H9 (cell line): ENCODE measurements around the gene PTCD1. TPM values are rescaled to one million over a fixed set of nuclear protein-coding genes. Genes with fewer than 3 reads are reported as not detected.
A peak's percentile ranks its signal among the peaks of the same experiment; 100 is the strongest.

Source experiments
- DNase-seq: peaks from one replicate; pipeline ENCODE4 v3.0.0-alpha.2; 2017
- H2AFZ ChIP-seq: one replicate; pipeline ENCODE4 v1.6.1; 2013; ENCODE audit warnings: mild to moderate bottlenecking, low read length, control low read depth, moderate library complexity
- H2AK5ac ChIP-seq: 2 replicates; pipeline ENCODE4 v1.6.1; 2013; ENCODE audit warnings: low read length, control low read depth, mixed read lengths; ENCODE audit not compliant: insufficient read length
- H2BK120ac ChIP-seq: one replicate; pipeline ENCODE4 v1.6.1; 2013; ENCODE audit warnings: low read depth, mild to moderate bottlenecking, low read length, control low read depth, inconsistent platforms; ENCODE audit not compliant: poor library complexity, severe bottlenecking
- H2BK12ac ChIP-seq: 2 replicates; pipeline ENCODE4 v1.6.1; 2013; ENCODE audit warnings: low read length, control low read depth, mixed read lengths, low read depth; ENCODE audit not compliant: insufficient read length
- H2BK15ac ChIP-seq: 2 replicates; pipeline ENCODE4 v1.6.1; 2013; ENCODE audit warnings: low read depth, low read length, control low read depth
- H2BK20ac ChIP-seq: one replicate; pipeline ENCODE4 v1.6.1; 2013; ENCODE audit warnings: low read depth, mild to moderate bottlenecking, low read length, control low read depth, inconsistent platforms; ENCODE audit not compliant: poor library complexity, severe bottlenecking
- H2BK5ac ChIP-seq: 2 replicates; pipeline ENCODE4 v1.6.1; 2013; ENCODE audit warnings: low read length, control low read depth, mixed read lengths; ENCODE audit not compliant: insufficient read length
- H3K14ac ChIP-seq: 2 replicates; pipeline ENCODE4 v1.6.1; 2013; ENCODE audit warnings: low read length, control low read depth; ENCODE audit not compliant: insufficient read depth
- H3K18ac ChIP-seq: 2 replicates; pipeline ENCODE4 v1.6.1; 2013; ENCODE audit warnings: low read depth, mild to moderate bottlenecking, mixed read lengths, low read length, control low read depth; ENCODE audit not compliant: insufficient read length
- H3K23ac ChIP-seq: 2 replicates; pipeline ENCODE4 v1.6.1; 2013; ENCODE audit warnings: low read length, control low read depth, mixed read lengths, low read depth; ENCODE audit not compliant: insufficient read length
- H3K23me2 ChIP-seq: 2 replicates; pipeline ENCODE4 v1.6.1; 2013; ENCODE audit warnings: low read depth, mild to moderate bottlenecking, mixed read lengths, low read length, control low read depth; ENCODE audit not compliant: insufficient read length, poor library complexity, severe bottlenecking
- H3K27ac ChIP-seq: 2 replicates; pipeline ENCODE4 v1.5.1; 2013; ENCODE audit warnings: low read length, control low read depth, mixed read lengths, low read depth; ENCODE audit not compliant: insufficient read length
- H3K27me3 ChIP-seq: 2 replicates; pipeline ENCODE4 v1.6.1; 2013; ENCODE audit warnings: low read length, control low read depth, inconsistent platforms; ENCODE audit not compliant: insufficient read depth
- H3K4ac ChIP-seq: 2 replicates; pipeline ENCODE4 v1.6.1; 2013; ENCODE audit warnings: low read depth, mild to moderate bottlenecking, control low read depth, inconsistent platforms, low read length, moderate library complexity
- H3K4me1 ChIP-seq: 2 replicates; pipeline ENCODE4 v1.6.1; 2013; ENCODE audit warnings: low read length, control low read depth, inconsistent platforms; ENCODE audit not compliant: insufficient read depth
- H3K4me2 ChIP-seq: 2 replicates; pipeline ENCODE4 v1.6.1; 2013; ENCODE audit warnings: low read length, control low read depth, mixed read lengths; ENCODE audit not compliant: insufficient read length, insufficient read depth
- H3K56ac ChIP-seq: 2 replicates; pipeline ENCODE4 v1.6.1; 2013; ENCODE audit warnings: low read depth, mild to moderate bottlenecking, mixed read lengths, low read length, control low read depth; ENCODE audit not compliant: insufficient read length
- H3K79me1 ChIP-seq: 2 replicates; pipeline ENCODE4 v1.6.1; 2013; ENCODE audit warnings: low read depth, mild to moderate bottlenecking, moderate library complexity, low read length, control low read depth, inconsistent platforms; ENCODE audit not compliant: insufficient read depth, poor library complexity, severe bottlenecking
- H3K79me2 ChIP-seq: 2 replicates; pipeline ENCODE4 v1.6.1; 2013; ENCODE audit warnings: low read length, control low read depth, inconsistent platforms; ENCODE audit not compliant: insufficient read depth
- H3K9ac ChIP-seq: 2 replicates; pipeline ENCODE4 v1.6.1; 2013; ENCODE audit warnings: low read length, control low read depth, mixed read lengths; ENCODE audit not compliant: insufficient read length; ENCODE audit errors: extremely low read depth
- H3K9me3 ChIP-seq: one replicate; pipeline ENCODE4 v1.6.1; 2013; ENCODE audit warnings: low read depth, low read length, inconsistent platforms; ENCODE audit not compliant: control insufficient read depth
- H3T11ph ChIP-seq: one replicate; pipeline ENCODE4 v1.6.1; 2013; ENCODE audit warnings: mild to moderate bottlenecking, low read length, control low read depth, inconsistent platforms
- H4K20me1 ChIP-seq: one replicate; pipeline ENCODE4 v1.6.1; 2013; ENCODE audit not compliant: control insufficient read depth, insufficient read length, insufficient read depth
- H4K5ac ChIP-seq: 2 replicates; pipeline ENCODE4 v1.6.1; 2013; ENCODE audit warnings: low read depth, mild to moderate bottlenecking, mixed read lengths, low read length, control low read depth; ENCODE audit not compliant: insufficient read length
- H4K8ac ChIP-seq: replicated peaks from 2 replicates; pipeline ENCODE4 v1.6.1; 2013; ENCODE audit warnings: low read length, control low read depth, mixed read lengths, low read depth; ENCODE audit not compliant: insufficient read length
- H4K91ac ChIP-seq: 2 replicates; pipeline ENCODE4 v1.6.1; 2013; ENCODE audit warnings: low read depth, mild to moderate bottlenecking, moderate library complexity, mixed read lengths, low read length, control low read depth; ENCODE audit not compliant: insufficient read length
- H3K27ac Mint-ChIP-seq, 3 experiments: 2 replicates in 2 of 3; 3 replicates in 1 of 3; pipeline ENCODE4 v1.8.0; 2020 to 2021; ENCODE audit warnings: mixed read lengths in 3 of 3, mild to moderate bottlenecking in 1 of 3, moderate library complexity in 1 of 3
- H3K27me3 Mint-ChIP-seq: 2 replicates; pipeline ENCODE4 v1.8.0; 2021; ENCODE audit warnings: low read depth, mild to moderate bottlenecking, moderate library complexity, mixed read lengths
- H3K36me3 Mint-ChIP-seq, 3 experiments: 2 replicates in 2 of 3; 3 replicates in 1 of 3; pipeline ENCODE4 v1.8.0; 2020 to 2021; ENCODE audit warnings: low read depth in 3 of 3, mixed read lengths in 3 of 3; ENCODE audit not compliant: insufficient read depth in 1 of 3
- H3K4me1 Mint-ChIP-seq, 2 experiments: 2 replicates each; pipeline ENCODE4 v1.8.0; 2020; ENCODE audit warnings: mixed read lengths in 2 of 2
- H3K4me3 Mint-ChIP-seq, 2 experiments: 2 replicates in 1 of 2; 3 replicates in 1 of 2; pipeline ENCODE4 v1.8.0; 2020 to 2021; ENCODE audit warnings: mild to moderate bottlenecking in 2 of 2, mixed read lengths in 2 of 2, moderate library complexity in 1 of 2
- H3K9me3 Mint-ChIP-seq, 2 experiments: 2 replicates in 1 of 2; 3 replicates in 1 of 2; pipeline ENCODE4 v1.8.0; 2020; ENCODE audit warnings: mild to moderate bottlenecking in 2 of 2, mixed read lengths in 2 of 2, moderate library complexity in 1 of 2
- CTCF ChIP-seq: fragments of 200-600 bp; sonication (generic); conservative IDR thresholded peaks from 3 replicates; pipeline ENCODE4 v1.8.0; 2021; ENCODE audit warnings: antibody characterized with exemption, mild to moderate bottlenecking
- WGBS: extraction: QIAGEN DNeasy Blood & Tissue Kit; methylation state at CpG from one replicate; pipeline ENCODE4 v1.1.7; 2013; ENCODE audit warnings: missing lambda C conversion rate, low lambda C conversion rate, mixed read lengths; ENCODE audit not compliant: insufficient read length; ENCODE audit errors: extremely low coverage; 5-methylcytosine and 5-hydroxymethylcytosine counted together
- total RNA-seq: library from RNA; stranded (reverse); gene quantifications from 2 replicates; pipeline ENCODE4 v1.2.1, GENCODE V29; 2021

PTCD1 gene
- total RNA-seq, 1 experiment from 2014 or later, result 12.8 TPM

GRCh38 chr7:99374111-99375064 is 64.2 kb downstream of the PTCD1 start, which contains the start of gene ARPC1B:
Gene ARPC1B (plus strand): TSS chr7:99374730. CDS start chr7:99385715, 10,985 bp downstream.
- Mint-ChIP-seq H3K27ac (peak within 1 kb of the TSS in 2 of 3 experiments; percentile 25 to 48; a peak in 2 of 7 replicates), H3K36me3 (peaks cover 7 to 18% (median 10%) of the 10 kb centered on the region in 3 experiments; a peak in 6 of 7 replicates), H3K4me3 (peak within 1 kb of the TSS; percentile 70 to 86), H3K9me3 (no peaks in the 10 kb centered on the region), H3K4me1 (peaks cover 5 to 6% of the 10 kb centered on the region in 2 experiments), H3K27me3 (peaks cover 13% of the 10 kb centered on the region)
- H3K9me3 ChIP-seq, result no peaks in the 10 kb centered on the region
- TF ChIP-seq CTCF, result no peak
- no peak within 1 kb of the TSS for H2BK12ac ChIP-seq
- no peak within 1 kb of the TSS for H3K27ac ChIP-seq
- H4K20me1 ChIP-seq, result no peaks in the 10 kb centered on the region
- no peak within 1 kb of the TSS for H4K5ac ChIP-seq
- no peak within 1 kb of the TSS for H3K14ac ChIP-seq
- H4K8ac ChIP-seq, result no peak within 1 kb of the TSS
- no peaks in the 10 kb centered on the region for H3K27me3 ChIP-seq
- no CpG with 5 or more reads among the region's 95 CpGs for WGBS
- no peak within 1 kb of the TSS for H3K9ac ChIP-seq
- peak within 1 kb of the TSS; percentile 52 for H3K4me2 ChIP-seq
- no peak within 1 kb of the TSS for H3K4ac ChIP-seq
- DNase-seq, result peak; percentile 85
- no peak within 1 kb of the TSS for H2AK5ac ChIP-seq
- no peak within 1 kb of the TSS for H2AFZ ChIP-seq
- H3K79me1 ChIP-seq, result peaks cover 2% of the 10 kb centered on the region
- H2BK15ac ChIP-seq, result no peak within 1 kb of the TSS
- no peak within 1 kb of the TSS for H3K23ac ChIP-seq
- H3K56ac ChIP-seq, result no peak within 1 kb of the TSS
- H3K4me1 ChIP-seq, result no peaks in the 10 kb centered on the region
- H3K79me2 ChIP-seq, result no peaks in the 10 kb centered on the region
- peaks cover 3% of the 10 kb centered on the region for H3K23me2 ChIP-seq
- H2BK20ac ChIP-seq, result no peak within 1 kb of the TSS
- no peak within 1 kb of the TSS for H2BK5ac ChIP-seq
- no peak within 1 kb of the TSS for H3K18ac ChIP-seq
- H2BK120ac ChIP-seq, result no peak within 1 kb of the TSS
- no peak within 1 kb of the TSS for H4K91ac ChIP-seq
- no peak within 1 kb of the TSS for H3T11ph ChIP-seq
